ENCODE results near the gene LRRC37B. TPM values are rescaled to one million over a fixed set of nuclear protein-coding genes. Genes with fewer than 3 reads are reported as not detected.
"Not testable (repeated sequence)": the region's sequence is repeated elsewhere in the genome, so short reads cannot be mapped to it uniquely, and the experiment has no call there.

LRRC37B gene
- total RNA-seq, 2 experiments from 2014 or later = 36.5 to 42.1 TPM

DNA sequence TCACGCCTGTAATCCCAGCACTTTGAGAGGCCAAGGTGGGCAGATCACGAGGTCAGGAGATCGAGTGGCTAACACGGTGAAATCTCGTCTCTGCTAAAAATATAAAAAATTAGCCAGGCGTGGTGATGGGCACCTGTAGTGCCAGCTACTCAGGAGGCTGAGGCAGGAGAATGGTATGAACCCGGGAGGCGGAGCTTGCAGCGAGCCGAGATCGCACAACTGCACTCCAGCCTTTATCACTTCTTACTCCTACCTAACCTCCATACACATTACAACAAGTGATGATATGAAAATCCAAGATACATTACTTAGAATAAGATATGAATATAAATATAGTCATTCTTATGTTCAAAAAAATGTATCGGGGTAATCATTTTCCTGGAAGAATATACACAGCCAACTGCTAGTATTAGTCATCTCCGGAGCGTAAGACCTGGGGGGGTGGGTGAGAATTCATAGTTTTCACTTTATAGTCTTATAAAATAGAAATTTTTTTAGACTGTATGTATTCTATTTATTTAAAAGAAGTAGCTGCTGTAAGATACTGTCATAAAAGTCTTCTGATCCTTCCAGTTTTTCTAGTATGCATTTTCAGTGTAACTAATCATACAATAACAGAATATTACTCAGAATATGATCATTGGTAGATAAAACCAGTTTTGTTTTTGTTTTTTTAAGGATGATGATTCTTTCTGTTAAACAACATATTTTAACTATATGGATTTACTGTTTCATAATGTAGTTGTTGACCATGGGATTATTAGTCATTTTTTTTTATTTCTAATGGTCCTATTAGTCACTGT lies 32.7 kb upstream of the LRRC37B start:
- H4K20me1 ChIP-seq (ENCODE audit: insufficient read depth, low read length); H3K4me1 ChIP-seq (ENCODE audit: insufficient read depth, low read length, poor library complexity, severe bottlenecking); H3K79me2 ChIP-seq (ENCODE audit: insufficient read depth, low read depth, low read length): not testable (repeated sequence)

DNA sequence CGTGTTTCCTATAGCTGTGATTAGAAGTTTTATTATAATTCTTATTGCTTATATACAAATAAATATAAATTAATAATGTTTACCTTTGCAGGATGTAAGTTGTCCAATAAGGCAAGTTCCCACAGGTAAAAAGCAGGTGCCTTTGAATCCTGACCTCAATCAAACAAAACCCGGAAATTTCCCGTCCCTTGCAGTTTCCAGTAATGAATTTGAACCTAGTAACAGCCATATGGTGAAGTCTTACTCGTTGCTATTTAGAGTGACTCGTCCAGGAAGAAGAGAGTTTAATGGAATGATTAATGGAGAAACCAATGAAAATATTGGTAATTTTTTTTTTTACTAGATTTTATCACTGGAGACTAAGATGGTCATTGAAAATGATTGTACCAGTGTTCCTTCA lies 31.8 kb upstream of the LRRC37B start:
- H3K36me3 ChIP-seq (ENCODE audit: insufficient read depth, low read length) = peaks cover 66% of the 10 kb centered on the region
- H3K4me1 ChIP-seq (ENCODE audit: insufficient read depth, low read length, poor library complexity, severe bottlenecking); H3K27ac ChIP-seq (ENCODE audit: low read depth, low read length, poor library complexity, severe bottlenecking); CTCF ChIA-PET (ENCODE audit: unreplicated experiment); H2AFZ ChIP-seq (ENCODE audit: low read length); H3K79me2 ChIP-seq (ENCODE audit: insufficient read depth, low read depth, low read length); H3K4me2 ChIP-seq (ENCODE audit: low read length); H3K9me3 ChIP-seq (ENCODE audit: low read length); H3K9me2 ChIP-seq (ENCODE audit: insufficient read depth, low read length); DNase-seq (ENCODE audit: low spot score); H3K4me3 ChIP-seq (ENCODE audit: low read depth, low read length, poor library complexity, severe bottlenecking); H4K20me1 ChIP-seq (ENCODE audit: insufficient read depth, low read length); POLR2A ChIA-PET; intact Hi-C loops (cut with micrococcal nuclease; ENCODE audit: unreplicated experiment); BruUV-seq (replicated peaks): not testable (repeated sequence)

More for the DNA sequence above, 32.7 kb upstream of the LRRC37B start:
- DNase-seq (ENCODE audit: low spot score); CTCF ChIA-PET (ENCODE audit: unreplicated experiment); H3K4me2 ChIP-seq (ENCODE audit: low read length); intact Hi-C loops (cut with micrococcal nuclease; ENCODE audit: unreplicated experiment); BruUV-seq (replicated peaks); H2AFZ ChIP-seq (ENCODE audit: low read length); H3K27ac ChIP-seq (ENCODE audit: low read depth, low read length, poor library complexity, severe bottlenecking); H3K9me2 ChIP-seq (ENCODE audit: insufficient read depth, low read length); H3K9me3 ChIP-seq (ENCODE audit: low read length); H3K4me3 ChIP-seq (ENCODE audit: low read depth, low read length, poor library complexity, severe bottlenecking); POLR2A ChIA-PET: not testable (repeated sequence)
- peaks cover 66% of the 10 kb centered on the region for H3K36me3 ChIP-seq (ENCODE audit: insufficient read depth, low read length)

GRCh38 chr17:31991821-31992220 lies 15.4 kb upstream of the LRRC37B start:
- H3K9me2 ChIP-seq (ENCODE audit: insufficient read depth, low read length); CTCF ChIA-PET (ENCODE audit: unreplicated experiment); H3K79me2 ChIP-seq (ENCODE audit: insufficient read depth, low read depth, low read length); H4K20me1 ChIP-seq (ENCODE audit: insufficient read depth, low read length); POLR2A ChIA-PET; H2AFZ ChIP-seq (ENCODE audit: low read length); H3K27ac ChIP-seq (ENCODE audit: low read depth, low read length, poor library complexity, severe bottlenecking); H3K4me1 ChIP-seq (ENCODE audit: insufficient read depth, low read length, poor library complexity, severe bottlenecking); H3K4me2 ChIP-seq (ENCODE audit: low read length); H3K9me3 ChIP-seq (ENCODE audit: low read length); intact Hi-C loops (cut with micrococcal nuclease; ENCODE audit: unreplicated experiment); BruUV-seq (replicated peaks); DNase-seq (ENCODE audit: low spot score); H3K4me3 ChIP-seq (ENCODE audit: low read depth, low read length, poor library complexity, severe bottlenecking): not testable (repeated sequence)
- peaks cover 98% of the 10 kb centered on the region for H3K36me3 ChIP-seq (ENCODE audit: insufficient read depth, low read length)

- Histone ChIP-seq H2AFZ (ENCODE audit: low read length) (no peak overlapping the region), H3K4me2 (ENCODE audit: low read length) (no peak overlapping the region), H3K27ac (ENCODE audit: low read depth, low read length, poor library complexity, severe bottlenecking) (no peak overlapping the region), H3K4me1 (ENCODE audit: insufficient read depth, low read length, poor library complexity, severe bottlenecking) (no peaks in the 10 kb centered on the region), H3K9me3 (ENCODE audit: low read length) (no peaks in the 10 kb centered on the region), H3K4me3 (ENCODE audit: low read depth, low read length, poor library complexity, severe bottlenecking) (no peak overlapping the region), H3K9me2 (ENCODE audit: insufficient read depth, low read length) (no peaks in the 10 kb centered on the region), H4K20me1 (ENCODE audit: insufficient read depth, low read length) (no peaks in the 10 kb centered on the region), H3K79me2 (ENCODE audit: insufficient read depth, low read depth, low read length) (no peaks in the 10 kb centered on the region), H3K36me3 (ENCODE audit: insufficient read depth, low read length) (peaks cover 98% of the 10 kb centered on the region)
- DNase-seq (ENCODE audit: low spot score) = no peak
- ChIA-PET CTCF (ENCODE audit: unreplicated experiment) (no interaction called here), POLR2A (no interaction called here)
- no peak for TF ChIP-seq EZH2phosphoT487 (IDR thresholded peaks at IDR 0.05; ENCODE audit: borderline replicate concordance, low read depth, low read length)
- TF ChIP-seq, protein P1, sequence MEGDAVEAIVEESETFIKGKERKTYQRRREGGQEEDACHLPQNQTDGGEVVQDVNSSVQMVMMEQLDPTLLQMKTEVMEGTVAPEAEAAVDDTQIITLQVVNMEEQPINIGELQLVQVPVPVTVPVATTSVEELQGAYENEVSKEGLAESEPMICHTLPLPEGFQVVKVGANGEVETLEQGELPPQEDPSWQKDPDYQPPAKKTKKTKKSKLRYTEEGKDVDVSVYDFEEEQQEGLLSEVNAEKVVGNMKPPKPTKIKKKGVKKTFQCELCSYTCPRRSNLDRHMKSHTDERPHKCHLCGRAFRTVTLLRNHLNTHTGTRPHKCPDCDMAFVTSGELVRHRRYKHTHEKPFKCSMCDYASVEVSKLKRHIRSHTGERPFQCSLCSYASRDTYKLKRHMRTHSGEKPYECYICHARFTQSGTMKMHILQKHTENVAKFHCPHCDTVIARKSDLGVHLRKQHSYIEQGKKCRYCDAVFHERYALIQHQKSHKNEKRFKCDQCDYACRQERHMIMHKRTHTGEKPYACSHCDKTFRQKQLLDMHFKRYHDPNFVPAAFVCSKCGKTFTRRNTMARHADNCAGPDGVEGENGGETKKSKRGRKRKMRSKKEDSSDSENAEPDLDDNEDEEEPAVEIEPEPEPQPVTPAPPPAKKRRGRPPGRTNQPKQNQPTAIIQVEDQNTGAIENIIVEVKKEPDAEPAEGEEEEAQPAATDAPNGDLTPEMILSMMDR (conservative IDR thresholded peaks at IDR 0.05; ENCODE audit: low read length) = no peak
- intact Hi-C loops (cut with micrococcal nuclease; ENCODE audit: unreplicated experiment) = no loop called here
- BruUV-seq (replicated peaks) = no TSS peak
These were observed 10.2 kb upstream of the LRRC37B start for GRCh38 chr17:31997005-31997404.

Data from OCI-LY7 (cell line).